GM21737 (cell line): Measurements from ENCODE around the gene MYZAP.

ENCODE experiments used
- ATAC-seq: cut with Tn5 transposase; IDR thresholded peaks from one replicate; pipeline ENCODE4 v1.9.1; 2021; ENCODE audit warnings: mild to moderate bottlenecking, moderate library complexity; ENCODE audit not compliant: unreplicated experiment

The MYZAP gene

DNA sequence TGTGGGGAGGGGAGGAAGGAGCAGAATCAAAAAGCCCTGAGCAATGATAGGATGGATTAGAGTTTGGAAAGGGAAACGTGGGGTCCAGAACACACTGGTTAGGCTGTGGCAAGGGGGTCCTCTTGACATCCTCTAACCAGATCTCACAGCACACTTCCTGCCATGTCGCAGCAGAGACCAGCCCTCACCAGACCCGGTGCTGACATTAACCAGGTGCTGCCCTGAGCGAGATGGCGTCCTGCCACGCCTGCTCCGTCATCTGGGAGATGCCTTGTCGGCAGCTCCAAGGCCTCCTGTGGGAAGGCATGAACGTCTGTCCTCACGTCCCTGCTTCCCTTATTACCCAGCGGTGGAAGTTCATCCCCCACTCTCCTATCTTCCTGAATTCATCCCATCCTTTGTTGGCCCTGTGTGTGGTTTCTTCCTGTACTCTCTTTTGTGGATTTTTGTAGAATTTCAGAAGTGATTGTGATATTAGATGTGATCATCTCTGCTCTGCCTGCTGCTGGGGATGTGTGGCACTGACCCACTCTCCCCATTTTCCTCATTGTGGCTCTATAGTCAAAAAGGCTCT, 29.4 kb upstream of the MYZAP start:
- ATAC-seq: no peak

DNA sequence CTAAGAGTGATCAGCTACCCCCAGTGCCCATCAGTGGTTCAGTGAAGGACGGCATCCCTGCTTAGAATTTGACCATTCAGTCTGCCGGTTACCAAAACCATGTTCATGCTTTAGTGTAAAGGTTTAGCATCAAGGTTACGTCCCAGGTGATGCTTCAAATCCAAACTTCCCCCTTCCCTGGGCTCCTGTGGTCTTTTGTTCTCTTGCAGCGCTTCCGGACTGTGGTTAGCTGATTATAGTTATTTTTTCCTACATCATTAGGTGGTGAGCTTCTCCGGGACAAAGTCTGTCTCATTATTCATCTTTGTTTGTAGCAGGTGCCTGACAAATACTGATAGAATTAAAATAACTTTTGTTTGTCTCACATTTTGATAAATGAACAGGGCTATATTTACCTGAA, 28.3 kb upstream of the MYZAP start:
- no peak for ATAC-seq

DNA sequence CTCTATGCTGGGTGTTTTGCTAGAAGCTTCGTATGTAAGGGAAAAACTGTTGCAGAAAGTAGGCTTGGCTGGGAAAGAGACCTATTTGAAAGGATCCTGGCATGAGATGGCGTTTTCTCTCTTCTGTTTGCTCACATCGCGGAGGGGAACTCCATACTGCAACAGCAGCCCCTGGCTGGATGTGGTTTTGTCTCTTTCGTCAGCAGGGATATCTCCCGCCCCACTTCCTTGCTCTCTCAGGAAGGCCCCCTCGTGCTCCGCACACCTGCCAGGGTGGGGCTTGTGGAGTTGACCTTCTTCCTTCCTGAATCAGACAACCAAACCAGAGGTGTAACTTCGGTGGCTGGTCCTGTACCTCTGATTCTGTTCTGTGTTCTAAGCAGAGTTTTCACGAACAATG, 26.4 kb upstream of the MYZAP start:
- ATAC-seq: no peak

DNA sequence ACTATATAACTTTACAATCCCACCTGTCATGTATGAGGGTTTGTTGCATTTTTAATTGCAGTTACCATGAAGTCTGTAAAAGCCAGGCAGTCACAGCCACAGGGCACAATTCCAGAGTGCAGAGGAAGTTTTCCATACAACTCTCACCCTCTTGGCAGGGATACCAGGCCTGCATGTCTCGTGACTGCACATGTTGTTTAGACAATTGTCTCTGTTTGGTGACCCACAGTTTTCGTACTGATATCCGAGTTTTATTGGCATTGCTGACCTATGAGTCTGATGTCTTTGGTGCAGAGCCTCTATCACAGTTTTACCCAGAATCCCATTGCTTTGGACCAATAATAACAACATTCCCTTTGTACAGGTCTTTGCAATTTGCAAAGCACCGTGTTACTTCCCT, 24.9 kb upstream of the MYZAP start:
- ATAC-seq: no peak

DNA sequence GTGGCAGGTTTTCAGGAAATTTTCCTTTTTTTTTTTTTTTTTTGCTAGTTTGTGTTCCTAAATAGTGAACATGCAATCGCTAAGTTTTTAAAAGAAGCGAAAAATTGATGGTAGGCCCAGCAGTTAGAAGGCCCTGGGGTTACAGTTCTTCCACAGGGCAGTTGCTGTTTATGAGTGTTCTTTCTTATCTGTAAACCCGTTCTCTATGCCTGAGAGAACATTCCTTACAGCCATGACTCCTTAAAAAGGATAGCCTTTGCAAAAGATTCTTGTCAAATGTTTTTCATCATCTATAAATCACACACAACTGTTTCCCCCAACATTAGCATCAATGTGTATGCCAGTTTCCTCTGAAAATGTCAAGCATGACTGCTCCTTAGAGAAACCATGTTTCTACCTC, 23.8 kb upstream of the MYZAP start:
- ATAC-seq: no peak

DNA sequence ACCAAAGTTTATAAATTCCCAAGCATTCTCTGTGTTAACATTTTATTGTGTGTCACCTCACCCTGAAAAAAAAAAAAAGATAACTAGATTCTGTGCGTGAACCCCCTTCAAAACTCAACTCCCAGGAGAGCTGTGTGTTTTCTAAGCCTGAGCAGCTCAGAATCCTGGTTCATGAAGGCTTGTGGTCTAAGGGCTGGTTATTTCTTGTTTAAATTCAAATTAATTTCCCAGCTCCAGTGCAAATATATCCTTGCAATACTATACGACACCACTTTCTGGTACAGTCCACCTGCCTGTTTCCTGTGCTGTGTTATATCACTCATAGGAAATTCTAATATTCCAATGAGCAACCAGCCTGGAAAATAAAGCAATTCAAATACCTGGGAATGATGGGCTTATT, 23.4 kb upstream of the MYZAP start:
- no peak for ATAC-seq

DNA sequence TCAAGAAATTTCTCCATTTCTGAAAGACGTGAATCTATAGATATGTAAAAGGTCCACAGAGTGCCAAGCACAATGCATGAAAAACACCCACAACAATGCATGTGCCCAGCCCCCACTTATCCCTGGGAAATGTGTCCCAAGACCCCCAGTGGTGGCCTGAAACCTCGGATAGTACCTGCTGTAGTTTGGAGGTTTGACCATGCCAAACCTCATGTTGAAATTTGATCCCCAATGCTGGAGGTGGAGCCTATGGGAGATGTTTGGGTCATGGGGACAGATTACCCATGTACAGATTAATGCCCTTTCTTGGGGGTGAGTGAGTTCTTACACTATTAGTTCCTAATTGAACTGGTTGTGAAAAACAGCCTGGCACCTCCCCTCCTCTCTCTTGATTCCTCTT, 21.4 kb upstream of the MYZAP start:
- no peak for ATAC-seq

DNA sequence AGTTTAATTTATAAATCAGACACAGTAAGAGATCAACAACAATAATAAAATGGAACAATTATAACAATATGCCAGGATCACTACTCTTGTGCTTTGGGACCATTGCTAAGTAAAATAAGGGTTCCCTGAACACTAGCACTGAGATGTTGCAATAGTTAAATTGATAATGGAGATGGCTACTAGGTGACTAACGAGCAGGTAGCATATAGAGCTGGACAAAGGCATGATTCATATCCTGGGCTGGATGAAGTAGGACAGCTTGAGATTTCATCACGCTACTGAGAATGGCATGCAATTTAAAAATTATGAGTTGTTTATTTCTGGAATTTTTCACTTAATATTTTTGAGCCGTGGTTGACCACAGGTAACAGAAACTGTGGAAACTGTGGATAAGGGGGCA, 20.7 kb upstream of the MYZAP start:
- ATAC-seq: no peak

DNA sequence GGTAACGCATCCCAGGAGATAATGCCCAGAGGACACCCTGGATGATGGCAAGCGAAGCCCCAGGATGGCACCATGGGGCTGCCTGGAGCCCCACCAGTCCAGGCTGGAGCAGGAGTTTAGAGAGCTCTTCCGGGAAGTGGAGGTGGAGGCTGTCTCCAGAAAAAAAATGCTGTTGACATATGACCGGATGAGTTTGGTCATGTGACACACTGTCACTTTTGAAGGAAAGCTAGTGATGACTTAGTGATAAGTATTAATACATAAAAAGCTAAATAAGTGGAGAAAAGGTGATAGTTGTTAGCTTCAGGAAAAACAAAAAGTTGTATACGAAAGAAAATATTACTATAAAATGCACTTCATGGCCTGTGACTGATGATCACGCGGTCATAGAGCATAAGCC, 20.0 kb upstream of the MYZAP start:
- no peak for ATAC-seq

DNA sequence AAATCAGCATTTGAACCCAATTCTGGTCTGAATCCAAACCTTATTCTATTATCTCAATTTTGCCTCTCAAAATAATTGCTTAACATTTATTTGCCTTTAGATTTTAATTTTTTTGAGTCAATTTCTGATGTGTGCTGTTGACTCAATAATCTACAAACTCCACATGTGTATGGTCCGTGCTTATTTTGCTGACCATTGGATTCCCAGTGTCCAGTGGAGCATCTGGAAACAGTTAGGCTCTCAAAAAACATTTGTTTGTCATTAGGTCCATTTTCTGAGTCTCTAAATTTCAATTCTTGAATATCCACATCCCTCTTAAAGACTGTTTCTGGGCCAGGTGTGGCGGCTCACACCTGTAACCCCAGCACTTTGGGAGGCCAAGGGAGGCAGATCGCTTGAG, 19.2 kb upstream of the MYZAP start:
- ATAC-seq: no peak

DNA sequence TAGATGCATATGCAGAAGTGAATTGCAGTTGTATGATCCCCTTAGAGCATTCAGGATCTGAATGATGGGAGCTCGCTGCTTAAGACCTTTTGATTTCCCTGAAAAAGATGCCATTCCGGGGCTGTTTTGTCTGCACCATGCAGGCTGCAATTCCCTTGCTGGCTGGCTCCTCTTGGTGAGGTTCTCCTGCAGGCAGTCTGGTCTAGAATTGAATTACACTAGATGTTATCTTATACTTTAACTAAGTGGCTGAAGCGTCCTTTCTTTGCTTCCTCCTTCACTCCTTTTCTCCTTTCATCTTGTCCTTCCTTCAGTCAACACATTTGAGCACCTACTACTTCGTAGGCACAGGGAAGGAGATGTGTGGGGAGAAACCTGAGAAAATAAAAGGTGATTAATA, 18.6 kb upstream of the MYZAP start:
- ATAC-seq: no peak

DNA sequence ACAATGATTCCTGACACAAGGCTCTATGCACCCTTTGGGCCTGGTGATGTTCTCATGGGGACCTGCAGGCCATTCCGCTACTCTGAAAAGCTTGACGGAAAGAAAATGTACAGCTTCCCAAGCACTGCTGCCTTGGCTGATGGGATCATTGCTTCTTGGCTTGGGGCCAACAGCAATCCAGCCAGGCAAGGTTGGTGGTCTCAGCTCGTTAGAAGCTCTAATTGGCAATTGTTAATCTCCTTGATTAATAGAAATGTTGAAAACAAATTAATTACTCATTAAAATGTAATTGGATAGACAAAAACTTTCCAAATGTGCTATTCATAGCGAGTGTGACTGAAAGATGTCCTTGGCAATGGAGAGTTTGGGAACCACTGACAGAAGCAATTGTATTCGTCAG, 16.3 kb upstream of the MYZAP start:
- ATAC-seq: no peak

DNA sequence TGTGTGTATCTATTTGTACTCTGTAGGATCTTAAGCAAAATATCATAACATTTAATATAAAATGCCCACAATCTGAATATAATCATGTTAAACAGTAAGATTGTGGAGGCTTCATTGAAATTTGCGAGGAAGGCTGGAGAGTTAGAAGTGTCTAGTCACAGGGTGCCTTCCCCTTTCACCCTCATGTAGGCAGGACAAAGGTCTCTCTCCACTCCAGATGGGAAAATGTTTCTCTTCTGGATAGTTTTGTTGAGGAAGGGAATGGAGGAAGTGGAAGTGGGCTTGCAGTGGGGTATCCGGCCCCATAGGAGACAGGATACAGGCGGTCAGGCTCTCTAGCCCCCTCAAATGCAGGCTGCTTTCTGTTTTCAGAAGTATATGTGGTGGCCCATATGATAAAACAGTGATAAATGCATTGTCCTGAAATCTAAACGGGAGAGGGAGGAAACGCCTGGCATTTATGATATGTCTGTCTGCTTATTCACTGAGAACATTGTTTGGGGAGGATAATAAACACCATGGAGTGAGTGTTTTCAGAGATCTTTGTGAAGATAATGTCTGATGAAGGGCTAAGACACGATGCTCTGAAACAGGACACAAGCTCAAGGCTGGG, 13.3 kb upstream of the MYZAP start:
- ATAC-seq: no peak

DNA sequence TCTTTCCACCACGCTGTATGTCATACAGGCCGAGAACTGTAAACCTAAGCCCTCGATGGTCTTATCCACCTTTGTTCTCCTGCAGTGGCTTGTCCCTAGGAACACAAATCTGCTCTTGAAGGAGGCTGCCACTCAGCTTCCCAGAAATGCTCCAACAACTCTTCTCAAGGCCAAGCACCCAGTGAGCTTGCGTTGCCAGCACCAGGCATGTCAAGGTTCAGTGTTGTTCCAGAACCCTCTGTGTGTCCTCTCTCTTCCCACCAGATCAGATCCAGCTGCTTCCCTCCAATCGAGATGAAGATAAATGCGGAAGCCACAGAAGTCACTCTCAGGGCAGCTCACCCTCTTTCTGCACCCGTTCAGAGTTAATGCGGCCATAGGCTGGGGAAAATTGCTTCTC, 11.3 kb upstream of the MYZAP start:
- ATAC-seq: no peak

DNA sequence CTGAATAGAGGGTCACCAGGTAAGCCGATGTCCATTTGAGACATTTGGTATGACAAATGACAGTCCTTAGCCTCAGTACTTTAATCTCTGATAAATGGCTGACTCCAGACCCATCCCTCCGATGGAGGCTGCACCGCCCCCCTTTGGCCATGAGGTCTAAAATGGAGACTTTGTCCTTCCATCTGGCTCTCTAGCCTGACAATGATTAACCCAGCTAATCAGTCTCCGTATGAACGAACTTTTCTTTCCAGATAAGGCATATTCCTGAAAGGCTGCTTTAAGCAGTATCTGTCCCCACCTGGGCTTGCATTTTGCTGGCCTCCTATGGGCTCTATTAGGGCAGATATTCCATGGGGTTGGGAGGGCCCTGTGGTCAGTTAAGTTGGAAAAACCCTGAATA, 10.8 kb upstream of the MYZAP start:
- no peak for ATAC-seq

DNA sequence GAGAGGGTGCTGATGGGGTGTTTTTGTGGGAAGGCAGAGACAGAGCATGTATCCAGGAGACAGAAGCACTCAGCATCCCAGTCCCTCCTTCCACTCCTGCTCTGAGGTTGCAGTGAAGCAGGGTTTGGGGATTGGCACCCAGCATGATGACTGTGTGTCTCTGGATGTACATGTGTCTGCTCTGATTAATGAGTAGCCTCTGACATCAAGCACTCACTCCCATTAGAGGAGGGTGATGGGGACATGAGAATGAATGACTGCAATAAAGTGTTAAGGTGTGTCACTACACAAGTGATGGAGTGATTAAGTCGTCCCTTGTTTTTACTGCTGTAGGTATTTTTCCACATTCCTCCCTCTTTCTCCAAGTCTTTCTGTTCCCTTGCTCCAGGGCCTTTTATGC, 9.6 kb upstream of the MYZAP start:
- no peak for ATAC-seq

DNA sequence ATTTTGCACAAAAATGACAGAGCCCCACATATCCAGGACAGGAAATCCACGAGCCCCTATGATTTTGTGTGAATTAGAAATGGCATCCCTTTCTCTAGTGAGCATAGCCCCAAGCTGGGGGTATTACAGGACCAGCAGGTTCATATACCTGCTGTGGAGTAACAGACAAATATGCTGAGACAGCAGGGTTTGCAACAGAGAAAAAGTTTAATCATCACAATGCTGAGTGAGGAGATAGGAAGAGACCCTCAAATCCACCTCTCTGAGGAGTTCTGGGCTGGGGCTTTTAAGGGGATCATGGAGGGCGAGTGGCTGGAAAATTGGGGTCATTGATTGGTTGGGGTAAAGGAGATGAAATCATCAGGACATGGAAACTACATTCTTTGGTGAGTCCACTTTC, 8.4 kb upstream of the MYZAP start:
- no peak for ATAC-seq

DNA sequence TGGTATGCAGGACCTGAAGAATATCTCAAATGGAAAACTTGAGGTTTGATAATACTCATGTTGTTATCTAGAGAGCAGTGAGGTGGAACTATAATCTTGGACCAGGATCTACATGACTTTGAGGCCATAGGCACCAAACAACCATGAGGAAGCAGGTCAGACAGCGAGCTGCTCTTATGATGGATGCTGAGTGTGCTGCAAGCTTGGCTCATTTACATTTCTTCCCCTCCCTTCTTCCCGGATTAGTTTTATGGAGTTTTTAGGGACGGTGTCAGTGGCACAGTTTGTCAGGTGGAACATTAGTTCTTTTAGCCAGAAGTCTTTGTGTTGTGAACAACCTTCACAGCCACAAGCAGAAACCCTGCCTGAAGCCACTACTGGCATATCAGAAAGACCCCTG, 8.0 kb upstream of the MYZAP start:
- ATAC-seq: no peak

DNA sequence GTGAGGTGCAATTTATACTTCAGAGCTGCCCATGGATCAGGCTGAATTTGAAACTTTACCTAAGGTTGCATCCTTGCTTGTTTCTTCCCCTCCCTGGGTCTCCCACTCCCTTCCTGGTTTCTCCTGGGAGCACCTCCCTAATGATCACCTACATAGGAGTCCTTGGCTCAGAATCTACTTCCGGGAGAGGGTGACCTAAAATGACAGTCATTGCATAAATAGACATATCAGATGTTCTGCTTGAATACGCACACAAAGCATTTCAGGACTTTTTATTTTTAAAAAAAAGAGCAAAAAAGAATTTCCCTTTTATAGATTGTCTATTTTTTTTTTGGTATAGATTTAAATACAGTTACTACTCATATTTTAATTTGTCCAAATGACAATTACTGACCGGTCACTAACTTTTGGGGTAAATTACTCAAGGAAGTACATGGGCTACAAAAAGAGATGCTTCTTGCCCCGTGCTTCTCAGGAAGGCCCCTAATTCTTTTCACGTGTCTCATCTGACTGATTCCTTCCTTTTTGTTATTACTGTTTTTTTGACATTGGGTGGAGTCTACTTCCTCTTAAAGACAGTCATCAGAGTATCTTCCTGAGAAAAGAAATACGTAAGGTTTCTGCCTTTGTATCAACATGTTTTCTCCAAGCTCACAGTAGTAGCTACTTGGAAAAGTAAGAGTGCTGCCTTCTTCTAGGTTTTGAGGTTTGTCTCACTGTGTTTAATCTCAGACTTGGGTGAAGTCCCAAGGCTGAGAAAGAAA, 4.9 kb upstream of the MYZAP start:
- ATAC-seq: no peak

DNA sequence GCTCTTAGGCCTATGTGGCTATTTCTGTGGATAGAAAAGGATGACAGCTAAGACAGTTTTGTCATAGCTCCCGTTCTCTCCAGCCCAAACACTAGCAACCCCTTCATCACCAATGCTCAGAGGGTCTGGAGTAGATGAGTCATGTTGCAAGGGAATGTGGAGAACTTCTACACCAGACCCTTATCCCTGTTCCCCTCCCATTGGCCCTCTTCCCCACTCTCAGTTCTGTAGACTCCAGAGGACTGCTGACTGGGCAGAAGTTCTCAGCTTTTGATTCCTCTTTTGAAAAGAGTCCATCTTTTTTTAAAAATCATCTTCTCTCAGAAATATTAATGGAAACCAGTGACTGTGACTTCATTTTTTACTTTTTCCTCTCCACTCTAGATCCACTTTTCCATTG, 2.4 kb upstream of the MYZAP start:
- ATAC-seq: no peak

DNA sequence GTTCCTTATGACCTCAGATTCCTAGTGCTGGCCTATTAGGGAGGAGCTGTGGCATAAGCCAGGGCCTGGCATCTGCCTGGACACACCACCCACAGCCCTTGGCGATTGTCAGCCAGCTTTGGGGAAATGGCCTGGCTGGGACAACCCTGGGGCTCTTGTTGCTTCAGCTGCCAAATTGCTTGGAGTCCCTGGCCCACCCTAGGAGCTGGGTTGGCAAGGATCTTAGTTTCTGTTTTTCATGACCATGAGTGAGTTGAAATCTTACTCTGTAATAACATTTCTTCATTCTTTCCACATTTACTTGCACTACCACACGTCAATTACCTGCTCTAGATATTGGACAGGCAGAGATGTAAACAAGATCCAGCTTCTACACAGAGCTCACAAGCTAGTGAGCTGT, 1.9 kb upstream of the MYZAP start:
- no peak for ATAC-seq

DNA sequence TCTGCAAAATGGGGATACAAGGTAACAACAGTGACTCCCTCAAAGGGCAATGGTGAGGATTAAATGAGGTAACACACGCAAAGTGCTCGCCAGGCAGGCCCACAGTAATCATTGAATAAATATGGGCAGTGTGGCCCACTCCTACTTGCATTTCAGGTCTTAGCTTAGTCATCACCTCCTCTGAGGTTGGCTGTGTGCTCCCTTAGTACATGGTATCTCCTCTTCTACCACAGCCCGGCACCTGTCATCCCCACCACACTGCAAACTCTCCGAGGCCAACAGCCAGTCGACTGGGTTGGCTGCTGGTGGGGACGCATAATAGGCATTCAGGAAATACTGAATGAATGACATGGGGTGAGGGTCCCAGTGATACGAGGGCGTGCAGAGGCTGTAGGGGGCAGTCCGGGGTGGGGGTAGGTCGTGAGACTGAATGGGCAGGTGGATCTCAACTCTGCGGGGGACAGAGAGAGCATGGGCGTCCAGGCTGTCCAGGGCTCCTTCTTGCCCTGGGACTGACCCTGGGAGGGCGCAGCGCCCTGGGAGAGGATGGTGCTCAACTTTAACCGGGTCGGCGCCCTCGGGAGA, 375 bp upstream of the MYZAP start:
- ATAC-seq: no peak
